ENCODE measurements around the gene HNRNPR.
"Not testable (repeated sequence)": the region's sequence is repeated elsewhere in the genome, so short reads cannot be mapped to it uniquely, and the experiment has no call there.

The HNRNPR gene

DNA sequence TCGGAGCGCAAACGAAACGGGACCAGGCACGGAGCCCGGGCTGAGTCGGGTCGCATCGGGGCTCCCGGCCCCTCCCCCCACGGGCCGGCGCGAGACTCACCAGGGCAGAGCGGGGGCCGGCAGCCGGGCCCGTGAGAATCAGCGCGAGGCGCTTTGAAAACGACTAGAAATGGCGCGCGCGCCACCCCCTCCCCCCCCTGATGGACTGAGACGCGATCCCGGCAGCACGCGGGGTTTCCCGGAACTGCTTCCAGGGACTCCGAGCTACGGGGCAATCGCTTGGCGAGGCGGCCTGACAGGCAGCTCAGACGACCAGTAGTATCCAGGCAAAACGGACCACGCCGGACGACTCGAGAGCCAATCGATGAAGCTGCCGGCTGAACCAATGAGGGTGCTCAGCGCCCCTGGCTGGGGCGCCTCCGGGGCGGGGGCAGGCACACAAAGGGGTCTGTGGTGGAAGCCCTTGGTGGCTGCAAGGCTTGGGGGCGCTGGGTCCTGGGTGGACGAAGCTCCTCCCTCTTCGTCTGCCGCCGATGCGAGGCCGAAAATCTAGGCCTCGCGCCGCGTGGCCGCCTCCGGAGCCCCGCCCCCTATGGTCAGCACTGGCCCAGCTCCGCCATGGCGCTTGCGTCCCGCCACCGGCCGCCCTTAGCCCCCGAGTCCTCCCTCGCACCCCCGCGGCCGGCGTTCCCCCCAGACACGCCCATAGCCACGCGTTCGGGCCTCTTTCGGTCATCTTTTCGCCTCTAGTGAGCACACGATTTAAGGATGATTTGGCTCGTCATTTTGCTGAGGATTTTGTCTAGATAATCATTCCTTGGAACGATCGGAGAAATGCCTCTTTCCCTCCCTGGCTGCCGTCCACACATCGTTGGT is at the start of gene HNRNPR:
TSS of gene HNRNPR (minus strand) at position 174 of the 876 bp plus-strand sequence. CDS start 3,276 bp downstream, outside the sequence.
- peak; percentile 98 for DNase-seq (ENCODE audit: low read depth)

DNA sequence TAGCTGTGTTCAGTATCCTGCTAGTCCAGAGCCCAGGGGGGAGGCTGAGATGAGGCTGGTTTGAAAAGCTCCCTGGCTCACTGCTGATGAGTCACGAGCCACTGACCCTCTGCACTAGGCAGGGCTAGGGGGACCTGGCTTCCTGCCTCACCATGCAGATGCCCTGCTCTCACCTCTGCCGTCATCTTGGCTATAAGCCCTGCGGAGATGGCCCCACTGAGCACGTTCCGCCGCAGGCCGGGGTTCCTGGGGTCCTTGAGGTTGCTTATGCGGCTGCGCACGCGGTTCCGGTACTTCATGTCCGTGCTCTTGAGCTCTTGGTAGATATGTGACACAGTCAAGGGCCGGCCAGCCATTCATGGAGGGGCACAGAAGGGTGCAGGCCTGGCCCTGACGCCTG is 49.6 kb upstream of the HNRNPR start:
- DNase-seq (ENCODE audit: low read depth), result no peak

DNA sequence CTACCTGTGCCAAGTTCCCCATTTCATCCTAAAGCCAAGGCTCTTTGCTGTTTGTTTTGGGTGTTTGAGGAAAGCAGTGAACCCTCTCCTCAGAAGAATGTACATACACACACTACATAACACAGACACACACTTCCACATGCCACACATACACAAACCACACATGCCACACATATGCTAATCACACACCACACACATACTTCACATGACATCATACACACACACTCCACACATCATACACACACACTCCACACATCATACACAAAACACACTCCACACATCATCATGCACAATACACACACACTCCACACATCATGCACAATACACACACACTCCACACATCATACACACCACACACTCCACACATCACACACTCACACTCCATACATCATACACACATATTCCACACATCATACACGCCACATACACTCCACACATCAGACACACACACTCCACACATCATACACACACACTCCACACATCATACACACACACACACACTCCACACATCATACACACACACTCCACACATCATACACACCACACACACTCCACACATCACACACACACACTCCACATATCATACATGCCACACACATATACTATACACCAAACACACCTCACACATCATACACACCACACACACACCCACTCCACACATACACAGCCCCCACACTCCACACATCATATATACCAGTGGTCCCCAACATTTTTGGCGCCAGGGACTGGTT is 48.2 kb upstream of the HNRNPR start:
- no peak for DNase-seq (ENCODE audit: low read depth)

DNA sequence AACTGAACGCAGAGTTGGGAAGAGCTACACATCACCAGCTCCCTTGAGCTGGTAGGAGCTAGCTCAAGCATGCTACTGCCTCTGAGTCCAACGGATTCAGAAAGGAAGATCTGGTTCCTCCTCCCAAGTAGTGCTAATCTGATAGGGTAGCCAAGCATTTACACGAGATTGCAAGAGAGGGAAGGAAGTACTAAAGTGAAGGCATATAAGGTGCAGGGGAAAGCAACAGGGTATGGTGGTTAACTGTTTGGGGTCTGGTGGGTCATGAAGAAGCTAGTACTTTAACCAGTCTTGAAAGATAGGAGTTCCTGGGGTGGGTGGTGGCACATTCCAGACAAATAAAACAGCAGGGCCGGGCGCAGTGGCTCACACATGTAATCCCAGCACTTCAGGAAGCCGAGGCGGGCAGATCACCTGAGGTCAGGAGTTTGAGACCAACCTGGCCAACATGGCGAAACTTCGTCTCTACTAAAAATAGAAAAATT is 45.8 kb upstream of the HNRNPR start:
- DNase-seq (ENCODE audit: low read depth), result no peak

DNA sequence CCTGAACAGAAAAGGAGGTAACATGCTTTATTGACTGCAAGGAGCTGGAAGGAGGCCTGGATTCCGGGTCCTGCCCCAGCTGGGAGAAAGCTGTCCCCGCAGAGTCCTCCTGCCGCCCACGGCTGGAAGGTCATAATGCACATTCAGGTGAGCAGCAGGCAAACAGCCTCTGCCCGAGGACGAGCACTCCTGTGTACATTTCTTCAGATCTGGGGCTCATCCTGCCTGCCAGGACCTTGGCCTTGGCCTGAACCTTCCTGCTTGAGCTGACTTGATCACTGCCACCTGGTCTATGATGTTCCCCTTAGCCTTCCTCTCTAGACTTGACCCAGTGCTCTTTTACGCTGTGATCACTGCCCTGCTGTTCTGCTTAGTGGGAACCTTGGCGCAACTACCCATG is 43.4 kb upstream of the HNRNPR start:
- DNase-seq (ENCODE audit: low read depth), result no peak

DNA sequence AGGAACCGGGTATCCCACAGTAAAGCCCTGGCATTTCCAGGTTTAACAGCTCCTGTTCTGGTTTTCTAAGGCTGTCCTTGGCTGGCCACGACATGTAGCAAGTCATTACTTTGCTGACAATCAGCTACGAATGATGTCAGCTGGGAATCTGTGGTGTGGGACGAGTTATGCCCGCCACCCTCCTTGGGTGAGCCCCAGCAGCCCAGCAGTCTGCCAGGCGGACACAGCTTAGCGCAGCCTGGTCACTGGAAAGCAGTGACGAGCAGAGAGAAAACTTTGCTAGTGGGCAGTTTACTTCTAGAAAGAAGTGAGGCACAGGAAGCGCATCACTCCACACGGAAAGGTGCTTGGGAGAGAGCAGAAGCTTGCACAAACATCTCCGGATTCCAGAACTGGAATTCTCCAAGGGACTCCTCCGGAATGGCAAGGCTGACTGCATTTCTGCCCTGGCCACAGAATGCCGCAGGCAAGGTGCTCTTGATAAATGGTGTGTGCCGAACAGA is 41.1 kb upstream of the HNRNPR start:
- no peak for DNase-seq (ENCODE audit: low read depth)

DNA sequence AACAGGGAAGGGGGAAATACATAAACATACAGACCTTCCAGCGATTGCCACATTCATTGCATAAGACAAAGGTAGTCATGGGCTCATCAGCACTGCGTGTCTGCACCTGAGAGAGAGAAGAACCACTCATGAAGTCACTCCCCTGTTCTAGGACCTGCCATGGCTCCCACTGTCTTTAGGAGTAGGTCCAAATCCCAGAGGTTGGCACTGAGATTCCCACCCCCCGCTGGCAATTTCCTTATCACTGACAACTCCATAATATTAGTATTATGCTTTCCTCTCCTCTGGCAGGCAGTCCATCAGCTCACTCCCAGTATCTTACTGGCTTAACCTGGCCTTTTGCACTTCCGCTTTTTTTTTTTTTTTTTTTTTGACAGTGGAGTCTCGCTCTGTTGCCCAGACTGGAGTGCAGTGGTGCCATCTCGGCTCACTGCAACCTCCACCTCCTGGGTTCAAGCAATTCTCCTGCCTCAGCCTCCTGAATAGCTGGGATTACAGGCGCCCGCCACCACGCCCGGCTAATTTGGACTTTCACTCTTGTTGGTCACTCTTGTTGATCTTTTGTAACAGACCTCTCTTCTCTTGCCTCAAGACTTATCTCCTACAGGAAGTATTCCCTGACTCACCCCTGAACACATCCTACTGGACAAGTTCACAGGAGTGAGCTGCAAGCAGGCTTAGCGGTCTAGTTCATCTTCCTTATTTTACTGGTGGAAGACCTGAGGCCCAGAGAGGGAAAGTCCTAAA is 40.4 kb upstream of the HNRNPR start:
- no peak for DNase-seq (ENCODE audit: low read depth)

DNA sequence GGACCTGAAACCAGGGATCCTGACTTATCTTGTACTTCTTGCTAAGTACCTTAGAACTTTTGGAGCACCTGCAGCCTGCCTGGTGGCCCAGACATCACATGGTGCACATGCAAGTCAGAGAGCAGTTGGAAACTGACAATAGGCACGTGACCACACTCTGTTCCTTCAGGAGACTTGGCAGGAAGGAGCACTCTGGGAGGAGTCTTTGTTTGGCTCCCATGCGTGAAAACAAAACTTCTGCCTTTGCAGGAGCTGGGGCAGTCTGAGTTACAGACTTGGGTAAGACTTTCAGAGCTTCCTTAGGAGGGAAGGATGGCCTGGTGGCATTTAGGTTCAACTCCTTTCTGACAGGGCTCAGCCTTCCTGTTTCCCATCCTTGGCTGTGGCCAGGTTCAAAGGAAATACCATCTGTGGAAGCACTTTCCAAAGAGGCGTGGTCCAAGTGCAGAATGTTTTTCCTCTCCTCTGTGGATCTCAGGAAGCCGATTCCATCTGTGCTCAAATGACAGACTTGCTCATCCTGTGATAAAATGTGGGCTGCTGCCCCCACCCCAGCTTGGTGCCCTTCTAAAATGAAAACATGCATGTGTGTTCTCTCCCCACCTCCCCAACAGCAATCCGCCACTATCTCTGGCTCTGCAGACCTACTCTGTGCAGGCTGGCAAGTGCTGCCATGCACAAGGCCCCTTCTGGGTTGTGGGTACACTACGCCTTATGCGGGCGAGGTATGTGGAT is 39.7 kb upstream of the HNRNPR start:
- no peak for DNase-seq (ENCODE audit: low read depth)

DNA sequence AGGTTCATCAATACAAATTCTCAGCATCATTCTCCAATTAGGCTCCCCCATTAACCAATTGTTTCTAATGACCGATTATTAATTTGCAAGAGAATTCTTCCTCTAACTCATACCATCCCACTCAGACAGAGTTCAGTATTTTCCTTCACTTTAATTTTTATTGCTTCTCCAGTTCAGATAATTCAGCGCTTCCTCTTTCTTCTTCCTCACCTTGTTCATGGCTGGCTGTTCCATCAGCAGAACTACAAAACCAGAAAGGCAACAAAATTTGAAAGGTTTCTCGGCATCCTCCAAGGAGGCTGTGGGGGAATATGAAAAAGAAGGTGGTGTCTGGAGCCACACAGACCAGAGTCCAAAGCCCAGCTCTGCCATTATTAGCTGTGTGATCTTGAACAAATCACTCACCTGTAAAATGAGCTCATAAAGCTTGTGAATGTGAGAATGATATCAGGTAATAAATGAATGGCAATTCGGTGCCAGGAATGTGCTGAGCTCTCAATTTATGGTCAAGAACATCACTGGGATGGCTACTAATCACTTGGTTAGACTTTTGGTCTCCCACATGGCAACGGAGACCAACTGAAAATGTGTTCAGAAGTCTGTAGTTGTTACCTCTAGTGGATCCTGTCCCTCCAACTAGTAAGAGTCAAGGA is 37.3 kb upstream of the HNRNPR start:
- DNase-seq (ENCODE audit: low read depth), result no peak

DNA sequence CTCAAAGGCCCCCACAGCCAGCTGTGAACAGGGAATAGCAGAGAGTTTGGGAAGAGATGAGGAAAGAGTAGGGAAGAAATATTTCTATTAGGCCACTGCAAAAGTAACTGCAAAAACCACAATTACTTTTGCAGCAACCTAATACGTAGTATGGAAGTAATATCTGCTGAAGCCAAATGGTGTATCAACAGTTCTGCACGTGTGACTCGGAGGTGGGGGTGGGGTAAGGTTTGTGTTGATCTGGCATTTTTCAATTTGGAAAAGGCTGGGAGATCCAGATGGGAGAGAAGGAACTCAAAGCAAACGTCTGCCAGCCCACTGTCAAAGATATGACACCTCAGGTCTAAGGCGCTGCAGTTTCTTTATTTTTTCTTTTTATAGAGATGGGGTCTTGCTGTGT is 36.6 kb upstream of the HNRNPR start:
- no peak for DNase-seq (ENCODE audit: low read depth)

DNA sequence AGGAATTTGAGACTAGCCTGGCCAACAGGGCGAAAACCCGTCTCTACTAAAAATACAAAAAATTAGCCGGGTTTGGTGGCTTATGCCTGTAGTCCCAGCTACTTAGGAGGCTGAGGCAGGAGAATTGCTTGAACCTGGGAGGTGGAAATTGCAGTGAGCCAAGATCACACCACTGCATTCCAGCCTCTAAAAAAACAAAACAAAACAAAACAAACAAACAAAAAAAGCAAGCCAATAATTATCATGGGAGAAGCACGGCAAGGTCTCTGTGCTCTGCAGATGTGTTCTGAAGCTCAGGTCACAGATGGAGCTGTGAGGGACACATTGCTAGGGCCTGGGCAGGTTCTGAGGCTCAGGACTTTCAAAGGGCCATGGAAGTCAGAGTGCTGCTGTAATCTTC is 36.2 kb upstream of the HNRNPR start:
- not testable (repeated sequence) for DNase-seq (ENCODE audit: low read depth)

DNA sequence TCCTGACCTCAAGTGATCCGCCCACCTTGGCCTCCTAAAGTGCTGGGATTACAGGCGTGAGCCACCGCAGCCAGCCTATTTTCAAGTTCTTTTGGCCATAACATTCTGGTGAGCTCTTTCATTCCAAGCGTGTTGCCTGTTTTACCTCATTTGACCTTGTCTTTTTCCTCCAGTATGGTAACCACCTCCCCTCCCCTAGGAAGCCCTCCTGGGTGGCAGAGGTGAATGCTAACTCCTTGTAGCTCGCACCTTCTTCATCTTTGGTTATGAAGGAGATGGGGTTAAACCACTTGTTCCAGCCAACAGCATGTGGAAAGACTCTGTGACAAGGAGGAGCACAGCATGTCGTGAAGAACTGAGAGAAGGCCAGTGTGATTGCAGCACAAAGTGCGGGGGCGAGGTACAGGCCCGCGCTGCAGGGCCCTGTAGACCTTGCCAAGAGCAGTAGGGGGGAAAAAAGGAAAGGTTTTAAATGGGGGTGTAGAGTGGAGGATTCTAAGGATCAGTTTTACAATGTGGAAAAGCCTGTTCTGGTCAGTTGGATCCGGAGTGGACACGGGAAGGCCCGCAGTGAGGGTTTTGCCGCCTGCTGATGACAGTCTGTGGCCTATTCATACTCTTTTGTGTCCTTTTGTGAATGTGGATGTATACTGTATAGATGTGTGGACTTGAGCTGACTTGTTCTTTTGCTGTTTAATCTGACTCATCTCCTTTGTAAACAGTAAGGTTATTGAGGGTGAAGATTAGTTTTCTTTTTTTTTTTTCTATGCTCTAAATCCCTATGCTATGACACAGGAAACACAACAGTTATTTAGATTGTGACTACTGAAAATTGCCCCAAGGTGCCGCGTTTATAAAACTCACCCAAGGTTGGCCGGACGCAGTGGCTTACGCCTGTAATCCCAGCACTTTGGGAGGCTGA is 33.1 kb upstream of the HNRNPR start:
- no peak for DNase-seq (ENCODE audit: low read depth)

DNA sequence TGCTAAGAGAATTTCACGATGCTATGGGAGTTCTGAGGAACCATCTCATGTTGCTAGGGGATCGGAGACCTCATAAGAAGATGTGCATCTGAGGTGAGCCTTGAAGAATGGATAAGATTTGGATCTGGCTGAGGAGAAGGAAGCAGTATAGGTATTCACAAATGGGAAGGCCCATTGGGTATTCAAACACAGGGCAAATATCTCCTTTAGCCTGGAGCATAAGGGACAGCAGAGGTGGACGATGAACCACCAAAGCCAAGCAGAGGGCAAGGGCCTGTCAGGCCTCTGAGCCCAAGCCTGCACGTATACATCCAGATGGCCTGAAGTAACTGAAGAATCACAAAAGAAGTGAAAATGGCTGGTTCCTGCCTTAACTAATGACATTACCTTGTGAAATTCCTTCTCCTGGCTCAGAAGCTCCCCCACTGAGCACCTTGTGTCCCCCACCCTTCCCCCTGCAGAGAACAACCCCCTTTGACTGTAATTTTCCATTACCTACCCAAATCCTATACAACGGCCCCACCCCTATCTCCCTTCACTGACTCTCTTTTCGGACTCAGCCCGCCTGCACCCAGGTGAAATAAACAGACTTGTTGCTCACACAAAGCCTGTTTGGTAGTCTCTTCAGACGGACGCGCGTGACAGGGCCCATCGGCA is 30.1 kb upstream of the HNRNPR start:
- not testable (repeated sequence) for DNase-seq (ENCODE audit: low read depth)

DNA sequence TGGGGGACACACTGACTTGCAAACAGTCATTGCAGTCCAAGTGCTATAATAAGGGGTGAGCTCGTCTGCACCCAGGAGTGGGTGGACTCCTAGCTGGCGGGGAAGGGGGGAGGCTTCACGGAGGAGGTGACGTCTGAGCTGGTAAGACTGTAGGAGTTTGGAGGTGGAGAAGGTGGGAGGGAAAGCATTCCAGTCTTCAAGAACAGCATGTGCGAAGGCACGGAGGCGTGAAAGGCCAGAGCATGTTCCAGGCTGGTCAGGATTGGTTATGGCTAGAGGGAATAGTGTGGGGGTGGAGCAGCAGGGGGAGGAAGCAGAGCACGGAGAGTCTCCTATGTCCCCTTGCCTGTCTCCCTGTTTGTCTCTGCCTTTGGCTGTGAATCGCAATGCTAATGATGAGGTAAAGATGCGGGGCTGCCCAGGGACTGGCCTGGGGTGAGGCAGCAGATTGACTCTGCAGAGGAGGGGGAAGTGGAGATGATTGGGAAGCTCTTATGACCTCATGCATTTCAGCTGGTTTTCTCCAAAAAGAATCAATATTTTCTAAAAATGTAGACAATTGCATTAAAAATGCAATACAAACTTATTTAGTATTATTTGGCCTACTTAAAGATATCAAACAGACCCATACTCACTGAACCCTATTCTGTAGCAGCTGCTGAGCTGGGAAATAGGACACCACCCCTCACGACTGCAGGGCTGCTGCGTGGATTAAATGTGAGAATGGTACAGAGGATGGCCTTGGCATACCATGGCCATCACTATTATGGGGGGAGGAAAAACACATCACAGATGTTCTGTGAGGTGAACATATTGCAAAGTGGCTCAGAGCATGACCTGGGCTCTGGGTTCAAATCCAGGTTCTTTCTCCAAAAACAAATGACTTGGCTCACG is 28.1 kb upstream of the HNRNPR start:
- DNase-seq (ENCODE audit: low read depth), result no peak

DNA sequence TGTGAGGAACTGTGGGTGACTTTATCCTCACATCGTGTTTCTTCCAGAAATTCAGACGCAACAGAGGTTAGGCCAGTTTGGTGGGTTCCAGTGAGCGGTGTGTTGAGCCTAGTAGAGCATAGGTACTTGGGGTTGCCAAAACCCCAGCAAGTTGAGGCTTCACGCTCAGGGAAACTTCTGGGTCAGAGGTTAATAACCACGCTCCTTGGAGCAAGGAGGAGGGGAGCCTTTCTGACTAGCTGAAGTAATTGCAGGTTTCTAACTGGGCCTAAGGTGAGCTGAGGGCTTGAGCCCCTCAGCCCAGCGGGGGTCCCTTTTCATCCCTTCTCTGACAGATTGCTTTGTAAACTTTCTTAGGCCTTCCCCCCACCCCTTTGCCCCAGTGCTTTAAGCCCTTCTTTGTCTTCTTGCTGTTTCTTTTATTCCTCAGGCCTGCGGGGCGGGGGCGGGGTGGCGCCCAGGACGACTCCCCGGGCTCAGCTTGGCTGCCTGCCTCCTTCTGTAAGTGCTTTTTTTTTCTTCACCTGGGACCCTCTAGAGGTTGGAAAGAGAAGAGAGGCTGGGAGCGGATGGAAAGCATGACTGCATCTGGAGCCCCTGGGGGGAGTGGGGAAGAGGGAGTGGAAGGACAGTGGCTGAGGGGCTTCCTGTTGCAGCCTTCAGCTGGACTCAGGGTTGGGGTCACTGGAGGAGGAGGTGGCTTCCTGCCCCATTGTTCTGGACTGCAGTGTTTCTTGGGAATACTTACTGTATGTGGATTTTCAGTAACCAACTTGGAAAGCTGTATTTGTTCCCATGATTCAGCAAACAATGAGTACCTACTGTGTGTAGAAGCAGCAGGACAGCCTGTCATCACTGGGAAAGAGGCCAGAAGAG is 26.9 kb upstream of the HNRNPR start:
- DNase-seq (ENCODE audit: low read depth), result no peak

DNA sequence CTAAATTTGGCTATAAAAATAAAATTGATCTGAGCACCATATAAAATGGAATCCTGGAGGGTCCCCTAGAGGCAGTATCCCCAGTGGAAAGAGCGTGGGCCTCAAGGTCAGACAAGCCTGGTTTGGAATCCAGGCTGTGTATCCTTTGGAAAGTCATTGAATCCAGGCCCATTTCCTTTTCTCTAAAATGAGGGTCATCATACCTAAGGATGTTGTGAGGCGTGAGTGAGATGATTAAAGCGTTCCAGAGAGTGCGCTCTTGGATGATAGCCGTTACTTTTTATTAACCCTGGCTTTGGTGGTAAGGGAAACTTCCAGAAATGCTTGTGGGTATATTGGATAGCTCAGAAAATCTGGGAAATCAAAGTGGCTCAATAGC is 26.2 kb upstream of the HNRNPR start:
- DNase-seq (ENCODE audit: low read depth), result no peak

DNA sequence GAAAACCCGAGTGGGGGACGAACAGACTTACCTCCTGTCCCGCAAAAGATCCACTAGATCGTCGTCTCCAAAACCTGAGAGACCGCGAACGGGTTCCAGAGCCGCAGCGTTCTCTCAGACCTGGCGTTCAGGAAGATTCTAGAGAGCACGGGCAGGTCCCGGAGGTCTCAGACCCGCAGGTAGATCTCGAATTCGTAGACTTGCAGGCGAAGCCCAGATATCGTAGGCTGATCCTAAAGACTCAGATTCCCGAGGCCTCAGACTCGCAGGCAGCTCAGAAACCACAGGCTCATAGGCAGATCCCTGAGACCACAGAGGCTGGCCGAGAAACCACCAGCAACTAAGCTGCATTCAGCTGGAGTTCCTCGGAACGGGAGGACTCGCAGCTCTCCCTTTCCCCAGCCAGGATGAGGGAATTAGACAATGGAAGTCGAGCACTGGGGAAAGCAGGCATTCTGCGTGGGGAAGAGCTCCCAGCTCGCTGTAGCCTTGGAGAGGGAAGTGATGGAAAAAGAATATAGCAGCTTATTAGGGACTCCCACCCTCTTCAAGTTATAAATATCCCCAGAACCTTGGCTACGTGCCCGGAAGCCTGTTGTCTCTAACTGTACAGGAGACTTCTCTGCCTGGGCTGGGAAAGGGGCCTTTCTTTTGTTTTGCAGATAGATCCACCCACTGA is 25.4 kb upstream of the HNRNPR start, which contains the start of gene ZNF436:
TSS of gene ZNF436 (minus strand) at position 502 of the 679 bp plus-strand sequence. CDS start 1,831 bp downstream, outside the sequence.
- no peak for DNase-seq (ENCODE audit: low read depth)
